Measurements from ENCODE around the gene PRSS16. TPM values are rescaled to one million over a fixed set of nuclear protein-coding genes. Genes with fewer than 3 reads are reported as not detected.
"Not testable (repeated sequence)": the region's sequence is repeated elsewhere in the genome, so short reads cannot be mapped to it uniquely, and the experiment has no call there.

Gene PRSS16
- total and polyA plus RNA-seq, 9 of the 15 experiments (the other 6 are each of a cell fraction or from before 2014, with no cell fraction given) = 4.5 to 21.3 (median 12.1) TPM

DNA sequence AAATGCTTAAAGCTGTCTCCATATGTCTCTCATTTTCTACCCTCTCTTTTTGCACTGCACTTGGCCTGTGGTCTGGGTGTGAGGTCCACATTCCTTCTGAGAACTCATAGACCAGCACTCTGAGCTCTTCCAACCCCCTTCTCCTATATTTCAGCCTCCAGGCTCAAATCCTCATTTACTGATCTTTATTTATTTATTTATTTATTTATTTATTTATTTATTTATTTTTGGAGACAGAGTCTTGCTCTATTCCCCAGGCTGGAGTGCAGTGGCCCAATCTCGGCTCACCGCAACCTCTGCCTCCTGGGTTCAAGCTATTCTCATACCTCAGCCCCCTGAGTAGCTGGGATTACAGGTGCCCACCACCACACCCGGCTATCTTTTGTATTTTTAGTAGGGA, 19.5 kb downstream of the PRSS16 start:
- H4K20me1 ChIP-seq (replicated peaks; ENCODE audit: control insufficient read depth, insufficient read depth, low read length); H3K4me3 ChIP-seq; H3K4me2 ChIP-seq (ENCODE audit: insufficient read depth, low read length); FAIRE-seq; H3K36me3 ChIP-seq (ENCODE audit: control insufficient read depth, insufficient read depth, low read length); POLR2A ChIA-PET; H3K9me3 ChIP-seq (replicated peaks; ENCODE audit: control insufficient read depth, insufficient read depth, low read depth, low read length); H3K9me1 ChIP-seq (ENCODE audit: control insufficient read depth, insufficient read depth, low read length); H2AFZ ChIP-seq (ENCODE audit: low read depth, low read length); H3K27ac ChIP-seq (ENCODE audit: extremely low read depth, low read depth, low read length); H3K9ac ChIP-seq (ENCODE audit: insufficient read depth in 1 of 2, low read depth in 2 of 2, low read length in 2 of 2); ATAC-seq; H3K79me2 ChIP-seq (ENCODE audit: control insufficient read depth, insufficient read depth, low read length); DNase-seq (ENCODE audit: extremely low read depth in 1 of 4, low spot score in 3 of 4); BruUV-seq (replicated peaks); in situ Hi-C loops (cut with MboI); intact Hi-C loops (cut with micrococcal nuclease); CTCF ChIA-PET (ENCODE audit: low intra/inter-chr PET ratio); H3K4me1 ChIP-seq (replicated peaks in 1 of 2; ENCODE audit: control insufficient read depth in 2 of 2, insufficient read depth in 2 of 2, low read length in 2 of 2); H3K27me3 ChIP-seq (ENCODE audit: control insufficient read depth in 2 of 2, insufficient read depth in 2 of 2, low read length in 2 of 2): not testable (repeated sequence)
- WGBS (ENCODE audit: insufficient coverage, low coverage, missing lambda C conversion rate) = 78% methylated on average over 3 of the region's 3 CpGs

DNA sequence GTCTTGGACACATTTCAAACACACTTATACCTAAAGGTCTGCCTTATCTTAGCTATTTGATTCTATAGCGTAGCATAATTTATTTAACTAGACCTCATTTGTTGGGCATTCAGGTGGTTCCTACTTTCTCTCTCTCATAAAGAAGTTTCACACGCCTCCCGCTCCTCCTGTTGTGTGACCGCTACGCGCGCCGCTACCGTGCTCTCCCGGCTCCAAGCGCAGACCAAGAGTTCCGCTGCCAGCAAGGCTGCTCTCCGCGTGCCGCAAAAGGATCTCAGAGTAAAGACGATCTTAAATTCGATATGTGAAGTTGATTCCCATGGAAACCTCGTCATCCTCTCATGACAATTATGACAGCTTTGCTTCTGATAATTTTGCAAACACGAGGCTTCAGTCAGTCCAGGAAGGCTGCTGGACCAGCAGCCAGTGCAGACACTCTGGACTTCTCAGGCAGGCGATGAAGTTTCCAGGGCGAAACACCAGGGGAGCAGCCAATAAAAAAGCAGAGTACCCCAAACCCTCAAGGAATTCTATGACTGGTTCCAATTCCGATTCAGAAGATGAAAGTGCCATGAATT, 20.4 kb downstream of the PRSS16 start:
- no peak for DNase-seq (ENCODE audit: extremely low read depth in 1 of 4, low spot score in 3 of 4)
- CTCF ChIA-PET (ENCODE audit: low intra/inter-chr PET ratio) = no interaction called here
- intact Hi-C loops (cut with micrococcal nuclease) = no loop called here
- Histone ChIP-seq H2AFZ (ENCODE audit: low read depth, low read length) (peak overlapping the region; percentile 78; the same call in 1 of the 2 replicates), H3K4me3 (no peak overlapping the region), H4K20me1 (replicated peaks; ENCODE audit: control insufficient read depth, insufficient read depth, low read length) (no peaks in the 10 kb centered on the region), H3K27me3 (ENCODE audit: control insufficient read depth in 2 of 2, insufficient read depth in 2 of 2, low read length in 2 of 2) (no peaks in the 10 kb centered on the region), H3K27ac (ENCODE audit: extremely low read depth, low read depth, low read length) (no peak overlapping the region), H3K9ac (ENCODE audit: insufficient read depth in 1 of 2, low read depth in 2 of 2, low read length in 2 of 2) (0 out of 4 replicates have a peak overlapping the region, but pooled peaks of 1 of the 2 experiments have one; percentile 62), H3K4me2 (ENCODE audit: insufficient read depth, low read length) (no peak overlapping the region), H3K9me1 (ENCODE audit: control insufficient read depth, insufficient read depth, low read length) (no peaks in the 10 kb centered on the region), H3K4me1 (replicated peaks in 1 of 2; ENCODE audit: control insufficient read depth in 2 of 2, insufficient read depth in 2 of 2, low read length in 2 of 2) (peaks cover 0 to 8% of the 10 kb centered on the region in 2 experiments; a peak in 4 of 5 replicates), H3K79me2 (ENCODE audit: control insufficient read depth, insufficient read depth, low read length) (no peaks in the 10 kb centered on the region), H3K36me3 (ENCODE audit: control insufficient read depth, insufficient read depth, low read length) (no peaks in the 10 kb centered on the region), H3K9me3 (replicated peaks; ENCODE audit: control insufficient read depth, insufficient read depth, low read depth, low read length) (no peaks in the 10 kb centered on the region)
- BruUV-seq (replicated peaks) = no TSS peak
- no peak for ATAC-seq
- POLR2A ChIA-PET = interaction anchor here (1.5 kb wide), 1 partner anchor 14 kb away, joined by 4 read pairs; no protein-coding TSS in a partner anchor
- 82% methylated on average over 22 of the region's 22 CpGs for WGBS (ENCODE audit: insufficient coverage, low coverage, missing lambda C conversion rate)
- in situ Hi-C loops (cut with MboI) = no loop called here
- no peak for FAIRE-seq
- TF ChIP-seq CBX3 (IDR thresholded peaks at IDR 0.05; ENCODE audit: borderline replicate concordance in 1 of 2, low read length in 2 of 2) (no peak), JUN (IDR thresholded peaks at IDR 0.05; ENCODE audit: borderline replicate concordance, low read depth, low read length) (no peak), JUN (CRISPR knock-in tag; IDR thresholded peaks at IDR 0.05; ENCODE audit: borderline replicate concordance) (no peak), GATAD2B (IDR thresholded peaks at IDR 0.05; ENCODE audit: borderline replicate concordance) (no peak), POLR3A (IDR thresholded peaks at IDR 0.05; ENCODE audit: borderline replicate concordance, extremely low read depth, insufficient read depth, insufficient read length) (no peak), TCF3 (CRISPR knock-in tag; IDR thresholded peaks at IDR 0.05) (no peak), THRAP3 (IDR thresholded peaks at IDR 0.05; ENCODE audit: borderline replicate concordance) (no peak), CBFA2T3 (IDR thresholded peaks at IDR 0.05) (no peak), PHF20 (IDR thresholded peaks at IDR 0.05; ENCODE audit: partially characterized antibody) (no peak), HIVEP1 (CRISPR knock-in tag; IDR thresholded peaks at IDR 0.05) (no peak), ZNF764 (CRISPR knock-in tag; IDR thresholded peaks at IDR 0.05; ENCODE audit: low read depth) (no peak), PTBP1 (IDR thresholded peaks at IDR 0.05; ENCODE audit: low read depth, low read length) (no peak), SMARCA4 (IDR thresholded peaks at IDR 0.05) (no peak)
- TF ChIP-seq, protein P1, sequence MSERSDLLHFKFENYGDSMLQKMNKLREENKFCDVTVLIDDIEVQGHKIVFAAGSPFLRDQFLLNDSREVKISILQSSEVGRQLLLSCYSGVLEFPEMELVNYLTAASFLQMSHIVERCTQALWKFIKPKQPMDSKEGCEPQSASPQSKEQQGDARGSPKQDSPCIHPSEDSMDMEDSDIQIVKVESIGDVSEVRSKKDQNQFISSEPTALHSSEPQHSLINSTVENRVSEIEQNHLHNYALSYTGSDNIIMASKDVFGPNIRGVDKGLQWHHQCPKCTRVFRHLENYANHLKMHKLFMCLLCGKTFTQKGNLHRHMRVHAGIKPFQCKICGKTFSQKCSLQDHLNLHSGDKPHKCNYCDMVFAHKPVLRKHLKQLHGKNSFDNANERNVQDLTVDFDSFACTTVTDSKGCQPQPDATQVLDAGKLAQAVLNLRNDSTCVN (CRISPR knock-in tag; IDR thresholded peaks at IDR 0.05) = no peak
- TF ChIP-seq, protein P2, sequence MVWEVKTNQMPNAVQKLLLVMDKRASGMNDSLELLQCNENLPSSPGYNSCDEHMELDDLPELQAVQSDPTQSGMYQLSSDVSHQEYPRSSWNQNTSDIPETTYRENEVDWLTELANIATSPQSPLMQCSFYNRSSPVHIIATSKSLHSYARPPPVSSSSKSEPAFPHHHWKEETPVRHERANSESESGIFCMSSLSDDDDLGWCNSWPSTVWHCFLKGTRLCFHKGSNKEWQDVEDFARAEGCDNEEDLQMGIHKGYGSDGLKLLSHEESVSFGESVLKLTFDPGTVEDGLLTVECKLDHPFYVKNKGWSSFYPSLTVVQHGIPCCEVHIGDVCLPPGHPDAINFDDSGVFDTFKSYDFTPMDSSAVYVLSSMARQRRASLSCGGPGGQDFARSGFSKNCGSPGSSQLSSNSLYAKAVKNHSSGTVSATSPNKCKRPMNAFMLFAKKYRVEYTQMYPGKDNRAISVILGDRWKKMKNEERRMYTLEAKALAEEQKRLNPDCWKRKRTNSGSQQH (CRISPR knock-in tag; IDR thresholded peaks at IDR 0.05) = no peak

All from K562 (cell line).